ENCODE data around the gene PRKCE. TPM values are rescaled to one million over a fixed set of nuclear protein-coding genes. Genes with fewer than 3 reads are reported as not detected.

Gene PRKCE
- total and polyA plus RNA-seq, 2 donors (not counting 1 experiment from before 2014, with no cell fraction given), result 14.1 to 19.0 TPM

DNA sequence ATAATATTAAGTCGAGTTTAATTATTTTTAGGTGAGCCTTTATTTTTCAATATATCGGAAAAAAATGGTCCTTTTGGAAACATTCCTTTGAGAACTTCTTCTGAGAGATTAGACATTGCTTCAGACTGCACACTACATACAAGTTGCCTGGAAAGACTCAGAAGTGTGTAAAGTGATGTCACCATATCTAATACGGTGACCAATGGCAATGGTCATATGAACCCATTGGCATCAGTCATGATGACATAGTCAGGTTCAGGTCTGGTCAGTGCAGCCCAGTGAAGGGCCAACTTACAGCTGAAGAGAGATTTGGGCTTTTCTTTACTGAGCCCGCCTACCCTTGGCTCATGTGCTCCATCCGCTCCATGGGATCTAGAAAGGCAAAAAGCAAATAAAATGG is 362.3 kb downstream of the PRKCE start:
- Histone ChIP-seq H3K4me1 (ENCODE audit: control insufficient read depth, extremely low read depth, insufficient read depth, low read length) (peaks cover 18% of the 10 kb centered on the region), H2AFZ (ENCODE audit: low read length) (no peak overlapping the region)

GRCh38 chr2:46014911-46015654 is 363.6 kb downstream of the PRKCE start:
- H3K79me2 ChIP-seq (ENCODE audit: control insufficient read depth, insufficient read depth, low read length), result no peaks in the 10 kb centered on the region
- no peaks in the 10 kb centered on the region for H3K27me3 ChIP-seq (ENCODE audit: control insufficient read depth, insufficient read depth, low read length)
- no peak overlapping the region for H3K27ac ChIP-seq (ENCODE audit: insufficient read depth, low read length)
- H3K4me3 ChIP-seq (replicated peaks in 1 of 4; ENCODE audit: control extremely low read depth in 1 of 4, insufficient read depth in 1 of 4, low read depth in 3 of 4, low read length in 4 of 4), result no peak overlapping the region
- no peaks in the 10 kb centered on the region for H3K9me3 ChIP-seq (ENCODE audit: control insufficient read depth, insufficient read depth, low read depth, low read length)
- no peak overlapping the region for H3K4me2 ChIP-seq (ENCODE audit: extremely low read depth, insufficient read depth, low read length)
- H4K20me1 ChIP-seq (ENCODE audit: control insufficient read depth, extremely low read depth, insufficient read depth, low read length), result no peaks in the 10 kb centered on the region
- H2AFZ ChIP-seq (ENCODE audit: low read length), result no peak overlapping the region
- no peak for TF ChIP-seq EZH2 (IDR thresholded peaks at IDR 0.05; ENCODE audit: low read length, missing control alignments)
- TF ChIP-seq, protein P1, sequence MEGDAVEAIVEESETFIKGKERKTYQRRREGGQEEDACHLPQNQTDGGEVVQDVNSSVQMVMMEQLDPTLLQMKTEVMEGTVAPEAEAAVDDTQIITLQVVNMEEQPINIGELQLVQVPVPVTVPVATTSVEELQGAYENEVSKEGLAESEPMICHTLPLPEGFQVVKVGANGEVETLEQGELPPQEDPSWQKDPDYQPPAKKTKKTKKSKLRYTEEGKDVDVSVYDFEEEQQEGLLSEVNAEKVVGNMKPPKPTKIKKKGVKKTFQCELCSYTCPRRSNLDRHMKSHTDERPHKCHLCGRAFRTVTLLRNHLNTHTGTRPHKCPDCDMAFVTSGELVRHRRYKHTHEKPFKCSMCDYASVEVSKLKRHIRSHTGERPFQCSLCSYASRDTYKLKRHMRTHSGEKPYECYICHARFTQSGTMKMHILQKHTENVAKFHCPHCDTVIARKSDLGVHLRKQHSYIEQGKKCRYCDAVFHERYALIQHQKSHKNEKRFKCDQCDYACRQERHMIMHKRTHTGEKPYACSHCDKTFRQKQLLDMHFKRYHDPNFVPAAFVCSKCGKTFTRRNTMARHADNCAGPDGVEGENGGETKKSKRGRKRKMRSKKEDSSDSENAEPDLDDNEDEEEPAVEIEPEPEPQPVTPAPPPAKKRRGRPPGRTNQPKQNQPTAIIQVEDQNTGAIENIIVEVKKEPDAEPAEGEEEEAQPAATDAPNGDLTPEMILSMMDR (conservative IDR thresholded peaks at IDR 0.05 in 1 of 2, IDR thresholded peaks at IDR 0.05 in 1 of 2; ENCODE audit: low read depth in 1 of 2, low read length in 2 of 2), result no peak
- H3K4me1 ChIP-seq (ENCODE audit: control insufficient read depth, extremely low read depth, insufficient read depth, low read length), result peaks cover 16% of the 10 kb centered on the region
- no peaks in the 10 kb centered on the region for H3K36me3 ChIP-seq (ENCODE audit: control insufficient read depth, insufficient read depth, low read length)
- DNase-seq (ENCODE audit: low read depth in 2 of 2), result peak; percentile 36 to 57
- H3K9ac ChIP-seq (ENCODE audit: insufficient read depth, low read length), result no peak overlapping the region

More for the DNA sequence above, 362.3 kb downstream of the PRKCE start:
- no peaks in the 10 kb centered on the region for H3K27me3 ChIP-seq (ENCODE audit: control insufficient read depth, insufficient read depth, low read length)
- no peaks in the 10 kb centered on the region for H3K79me2 ChIP-seq (ENCODE audit: control insufficient read depth, insufficient read depth, low read length)
- no peaks in the 10 kb centered on the region for H4K20me1 ChIP-seq (ENCODE audit: control insufficient read depth, extremely low read depth, insufficient read depth, low read length)
- no peak for DNase-seq (ENCODE audit: low read depth in 2 of 2)
- no peak overlapping the region for H3K4me2 ChIP-seq (ENCODE audit: extremely low read depth, insufficient read depth, low read length)
- no peak overlapping the region for H3K4me3 ChIP-seq (replicated peaks in 1 of 4; ENCODE audit: control extremely low read depth in 1 of 4, insufficient read depth in 1 of 4, low read depth in 3 of 4, low read length in 4 of 4)
- TF ChIP-seq, protein P1 (conservative IDR thresholded peaks at IDR 0.05 in 1 of 2, IDR thresholded peaks at IDR 0.05 in 1 of 2; ENCODE audit: low read depth in 1 of 2, low read length in 2 of 2), result no peak
- no peak for TF ChIP-seq EZH2 (IDR thresholded peaks at IDR 0.05; ENCODE audit: low read length, missing control alignments)
- no peak overlapping the region for H3K9ac ChIP-seq (ENCODE audit: insufficient read depth, low read length)
- H3K9me3 ChIP-seq (ENCODE audit: control insufficient read depth, insufficient read depth, low read depth, low read length), result no peaks in the 10 kb centered on the region
- H3K36me3 ChIP-seq (ENCODE audit: control insufficient read depth, insufficient read depth, low read length), result no peaks in the 10 kb centered on the region
- no peak overlapping the region for H3K27ac ChIP-seq (ENCODE audit: insufficient read depth, low read length)

DNA sequence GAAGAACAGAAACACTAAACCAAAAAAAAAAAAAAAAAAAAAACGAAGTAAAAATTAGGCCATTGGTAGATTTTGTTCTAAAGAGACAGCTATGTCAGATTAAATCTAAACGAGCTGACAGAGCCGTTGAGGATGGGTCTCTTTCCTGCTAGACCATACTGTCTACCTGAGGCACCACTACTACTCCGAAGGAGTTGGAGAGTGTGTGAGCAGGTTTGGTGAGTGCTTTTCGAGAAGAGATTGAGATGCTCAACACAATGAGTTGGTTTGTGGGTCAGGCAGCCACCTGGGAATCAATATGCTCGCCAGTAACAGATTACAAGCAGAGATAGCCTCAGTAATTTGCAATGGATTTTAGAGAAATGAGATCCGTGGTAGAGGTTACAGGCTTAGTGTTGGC is 364.2 kb downstream of the PRKCE start:
- H3K4me2 ChIP-seq (ENCODE audit: extremely low read depth, insufficient read depth, low read length), result no peak overlapping the region
- H3K4me1 ChIP-seq (ENCODE audit: control insufficient read depth, extremely low read depth, insufficient read depth, low read length), result peaks cover 13% of the 10 kb centered on the region
- no peak overlapping the region for H3K9ac ChIP-seq (ENCODE audit: insufficient read depth, low read length)
- H4K20me1 ChIP-seq (ENCODE audit: control insufficient read depth, extremely low read depth, insufficient read depth, low read length), result no peaks in the 10 kb centered on the region
- DNase-seq (ENCODE audit: low read depth in 2 of 2), result no peak
- no peak overlapping the region for H2AFZ ChIP-seq (ENCODE audit: low read length)
- no peaks in the 10 kb centered on the region for H3K79me2 ChIP-seq (ENCODE audit: control insufficient read depth, insufficient read depth, low read length)
- H3K9me3 ChIP-seq (ENCODE audit: control insufficient read depth, insufficient read depth, low read depth, low read length), result no peaks in the 10 kb centered on the region
- H3K36me3 ChIP-seq (ENCODE audit: control insufficient read depth, insufficient read depth, low read length), result no peaks in the 10 kb centered on the region
- no peaks in the 10 kb centered on the region for H3K27me3 ChIP-seq (ENCODE audit: control insufficient read depth, insufficient read depth, low read length)
- TF ChIP-seq, protein P1 (conservative IDR thresholded peaks at IDR 0.05 in 1 of 2, IDR thresholded peaks at IDR 0.05 in 1 of 2; ENCODE audit: low read depth in 1 of 2, low read length in 2 of 2), result no peak
- no peak for TF ChIP-seq EZH2 (IDR thresholded peaks at IDR 0.05; ENCODE audit: low read length, missing control alignments)
- H3K4me3 ChIP-seq (replicated peaks in 1 of 4; ENCODE audit: control extremely low read depth in 1 of 4, insufficient read depth in 1 of 4, low read depth in 3 of 4, low read length in 4 of 4), result no peak overlapping the region
- H3K27ac ChIP-seq (ENCODE audit: insufficient read depth, low read length), result no peak overlapping the region

All from fibroblast of lung (primary cell).